Keratinocyte (primary cell): ENCODE results near the gene SZT2.

Experiments
- CTCF ChIP-seq, 3 experiments: IDR thresholded peaks in 1 of 3; conservative IDR thresholded peaks in 1 of 3; optimal IDR thresholded peaks in 1 of 3; 2 replicates in 2 of 3; 3 replicates in 1 of 3; pipeline versions ENCODE3 to v1.5.1; 2011; ENCODE audit warnings: low read length in 3 of 3, mild to moderate bottlenecking in 3 of 3, moderate library complexity in 2 of 3, control low read depth in 1 of 3, inconsistent platforms in 1 of 3; ENCODE audit not compliant: insufficient read depth in 2 of 3; ENCODE audit errors: extremely low read depth in 1 of 3
- EZH2 ChIP-seq: IDR thresholded peaks from one replicate; pipeline ENCODE4 v1.6.1; 2012; ENCODE audit warnings: inconsistent platforms, mild to moderate bottlenecking, low read length, moderate library complexity

GRCh38 chr1:43421396-43421795 lies 31.7 kb downstream of the SZT2 start:
- TF ChIP-seq CTCF (optimal IDR thresholded peaks at IDR 0.05 in 1 of 3, IDR thresholded peaks at IDR 0.05 in 1 of 3, conservative IDR thresholded peaks at IDR 0.05 in 1 of 3; ENCODE audit: extremely low read depth in 1 of 3, insufficient read depth in 2 of 3, low read length in 3 of 3): no peak
- TF ChIP-seq EZH2: no peak
